ENCODE results near the gene SMPD3.

SMPD3 gene

DNA sequence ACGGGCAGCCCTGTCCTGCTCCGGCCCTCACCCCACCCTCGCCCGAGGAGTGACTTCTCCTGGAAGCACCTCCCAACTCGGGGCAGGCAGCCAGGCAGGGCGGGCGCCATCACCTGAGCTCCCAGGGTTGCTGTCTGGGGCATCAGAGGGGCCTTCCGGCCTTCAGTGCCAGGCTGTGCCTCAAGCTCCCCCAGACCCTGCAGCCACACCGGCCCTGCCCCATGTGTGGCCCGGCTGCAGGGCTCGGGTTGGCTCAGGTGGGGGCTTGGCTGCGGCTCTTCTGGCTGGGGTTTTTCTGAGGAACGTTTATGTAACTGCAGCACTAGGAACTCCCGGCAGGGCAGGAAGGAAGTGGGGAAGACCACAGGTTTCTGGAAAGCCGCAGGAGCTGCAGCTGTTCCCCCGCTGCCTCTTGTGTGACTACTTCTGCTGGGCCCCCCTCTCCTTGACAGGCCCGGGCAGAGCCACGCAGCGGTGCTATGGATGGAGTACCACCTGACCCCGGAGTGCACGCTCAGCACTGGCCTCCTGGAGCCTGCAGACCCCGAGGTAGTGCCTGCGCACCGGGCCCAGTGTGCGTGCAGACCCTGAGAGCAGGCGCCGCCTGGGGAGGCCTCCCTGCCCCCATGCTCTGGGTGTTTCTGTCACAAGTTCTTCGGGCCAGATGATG lies 91.9 kb downstream of the SMPD3 start:
- no peaks in the 10 kb centered on the region for H3K27me3 ChIP-seq (ENCODE audit: control insufficient read depth in 5 of 5, insufficient read depth in 4 of 5, low read length in 5 of 5)
- peaks cover 5 to 81% (median 78%) of the 10 kb centered on the region in 5 donors for H3K36me3 ChIP-seq (ENCODE audit: control insufficient read depth in 5 of 5, insufficient read depth in 5 of 5, low read length in 5 of 5)
- H3K27ac ChIP-seq (ENCODE audit: low read depth, low read length): no peak overlapping the region
- H3K4me3 ChIP-seq (ENCODE audit: low read depth in 1 of 5, low read length in 5 of 5): peak overlapping the region in 1 of 5 donors; percentile 26
- peak overlapping the region in 1 of 5 donors; percentile 11 for H3K9ac ChIP-seq (ENCODE audit: low read length in 5 of 5)
- peaks cover 0 to 36% (median 18%) of the 10 kb centered on the region in 5 donors for H3K4me1 ChIP-seq (ENCODE audit: control insufficient read depth in 5 of 5, insufficient read depth in 5 of 5, low read length in 5 of 5)
- no peaks in the 10 kb centered on the region for H3K9me3 ChIP-seq (ENCODE audit: control insufficient read depth in 5 of 5, low read length in 5 of 5)

DNA sequence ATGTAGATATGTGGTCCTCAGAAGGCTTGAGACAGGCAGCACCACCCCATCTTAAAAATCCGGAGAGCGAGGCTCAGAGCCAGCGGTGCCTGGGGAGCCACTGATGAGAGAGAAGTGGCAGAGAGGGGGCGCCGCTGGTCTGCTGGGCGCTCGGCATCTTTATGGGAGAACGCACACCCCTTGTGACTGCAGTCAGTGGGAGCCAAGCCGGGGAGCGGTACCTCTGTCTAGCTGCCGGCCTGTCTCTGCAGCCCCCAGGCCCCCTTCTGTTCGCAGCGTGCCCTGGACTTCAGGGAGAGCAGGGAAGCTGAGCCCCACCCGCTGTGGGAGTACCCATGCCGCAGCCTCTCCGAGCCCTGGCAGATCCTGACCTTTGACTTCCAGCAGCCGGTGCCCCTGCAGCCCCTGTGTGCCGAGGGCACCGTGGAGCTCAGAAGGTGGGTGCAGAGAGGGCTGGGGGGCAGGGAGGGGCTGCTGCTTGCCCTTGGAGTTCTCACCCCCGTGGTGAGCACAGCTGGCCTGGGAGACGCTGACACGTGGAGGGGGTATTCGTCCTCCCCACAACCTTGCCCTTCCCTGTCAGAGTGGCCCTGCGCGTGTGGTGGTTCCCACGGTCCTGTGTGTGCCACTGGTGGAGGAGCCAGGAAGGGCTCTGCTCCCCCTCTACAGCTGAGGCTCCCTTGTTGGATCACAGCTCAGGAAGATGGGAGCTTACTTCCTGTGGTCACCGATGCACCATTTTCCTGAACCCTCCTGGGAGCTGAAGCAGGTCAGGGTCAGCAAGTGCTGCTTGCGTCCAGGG lies 92.7 kb downstream of the SMPD3 start:
- Histone ChIP-seq H3K36me3 (ENCODE audit: control insufficient read depth in 5 of 5, insufficient read depth in 5 of 5, low read length in 5 of 5) (peaks cover 5 to 88% (median 83%) of the 10 kb centered on the region in 5 donors), H3K27me3 (ENCODE audit: control insufficient read depth in 5 of 5, insufficient read depth in 4 of 5, low read length in 5 of 5) (no peaks in the 10 kb centered on the region), H3K4me1 (ENCODE audit: control insufficient read depth in 5 of 5, insufficient read depth in 5 of 5, low read length in 5 of 5) (peaks cover 0 to 36% (median 15%) of the 10 kb centered on the region in 5 donors), H3K27ac (ENCODE audit: low read depth, low read length) (no peak overlapping the region), H3K9ac (ENCODE audit: low read length in 5 of 5) (peak overlapping the region in 2 of 5 donors; percentile 11 to 37), H3K4me3 (ENCODE audit: low read depth in 1 of 5, low read length in 5 of 5) (peak overlapping the region in 1 of 5 donors; percentile 26), H3K9me3 (ENCODE audit: control insufficient read depth in 5 of 5, low read length in 5 of 5) (no peaks in the 10 kb centered on the region)

DNA sequence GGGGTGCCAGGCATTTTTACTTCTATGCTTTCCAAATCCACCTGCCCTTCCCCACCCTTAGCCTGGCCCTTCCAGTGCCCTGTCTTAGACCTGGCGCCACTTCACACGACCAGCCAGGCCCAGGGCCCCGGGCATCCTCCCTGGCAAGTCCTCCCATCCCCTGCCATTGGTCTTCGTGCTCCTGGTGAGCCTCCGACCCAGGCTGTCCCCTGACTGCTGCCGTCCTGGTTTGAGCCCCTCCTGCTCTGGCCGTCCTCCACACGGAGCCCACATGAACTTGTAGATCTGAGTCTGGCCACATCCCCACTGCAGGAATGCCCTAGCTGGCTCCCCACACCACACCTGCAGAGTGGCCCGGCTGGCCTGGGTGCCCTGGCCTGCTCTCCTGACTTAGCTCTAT lies 93.5 kb downstream of the SMPD3 start:
- Histone ChIP-seq H3K4me3 (ENCODE audit: low read depth in 1 of 5, low read length in 5 of 5) (no peak overlapping the region), H3K36me3 (ENCODE audit: control insufficient read depth in 5 of 5, insufficient read depth in 5 of 5, low read length in 5 of 5) (peaks cover 10 to 96% (median 89%) of the 10 kb centered on the region in 5 donors), H3K4me1 (ENCODE audit: control insufficient read depth in 5 of 5, insufficient read depth in 5 of 5, low read length in 5 of 5) (peaks cover 0 to 36% (median 15%) of the 10 kb centered on the region in 5 donors), H3K27me3 (ENCODE audit: control insufficient read depth in 5 of 5, insufficient read depth in 4 of 5, low read length in 5 of 5) (no peaks in the 10 kb centered on the region), H3K9me3 (ENCODE audit: control insufficient read depth in 5 of 5, low read length in 5 of 5) (no peaks in the 10 kb centered on the region), H3K9ac (ENCODE audit: low read length in 5 of 5) (no peak overlapping the region), H3K27ac (ENCODE audit: low read depth, low read length) (no peak overlapping the region)

DNA sequence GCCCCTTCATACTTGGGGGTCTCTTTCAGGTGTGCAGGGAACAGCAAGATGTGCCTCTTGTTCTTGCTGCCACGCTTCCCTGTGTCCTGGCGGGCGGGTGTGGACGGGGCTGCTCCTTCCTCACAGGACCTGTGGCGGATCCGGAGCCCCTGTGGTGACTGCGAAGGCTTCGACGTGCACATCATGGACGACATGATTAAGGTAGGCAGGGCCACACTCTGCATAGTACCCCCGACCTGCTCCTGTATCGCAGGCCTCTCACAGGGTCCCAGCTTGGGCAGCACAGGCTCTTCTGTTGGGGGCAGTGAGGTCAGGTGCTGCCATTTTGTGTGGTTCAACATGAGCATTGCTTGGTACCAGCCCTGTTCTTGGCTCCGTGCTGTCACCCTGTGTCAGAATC lies 94.9 kb downstream of the SMPD3 start:
- H3K4me3 ChIP-seq (ENCODE audit: low read depth in 1 of 5, low read length in 5 of 5): no peak overlapping the region
- peaks cover 0 to 31% (median 15%) of the 10 kb centered on the region in 5 donors for H3K4me1 ChIP-seq (ENCODE audit: control insufficient read depth in 5 of 5, insufficient read depth in 5 of 5, low read length in 5 of 5)
- no peaks in the 10 kb centered on the region for H3K27me3 ChIP-seq (ENCODE audit: control insufficient read depth in 5 of 5, insufficient read depth in 4 of 5, low read length in 5 of 5)
- no peaks in the 10 kb centered on the region for H3K9me3 ChIP-seq (ENCODE audit: control insufficient read depth in 5 of 5, low read length in 5 of 5)
- no peak overlapping the region for H3K9ac ChIP-seq (ENCODE audit: low read length in 5 of 5)
- no peak overlapping the region for H3K27ac ChIP-seq (ENCODE audit: low read depth, low read length)
- H3K36me3 ChIP-seq (ENCODE audit: control insufficient read depth in 5 of 5, insufficient read depth in 5 of 5, low read length in 5 of 5): peaks cover 10 to 100% (median 95%) of the 10 kb centered on the region in 5 donors

DNA sequence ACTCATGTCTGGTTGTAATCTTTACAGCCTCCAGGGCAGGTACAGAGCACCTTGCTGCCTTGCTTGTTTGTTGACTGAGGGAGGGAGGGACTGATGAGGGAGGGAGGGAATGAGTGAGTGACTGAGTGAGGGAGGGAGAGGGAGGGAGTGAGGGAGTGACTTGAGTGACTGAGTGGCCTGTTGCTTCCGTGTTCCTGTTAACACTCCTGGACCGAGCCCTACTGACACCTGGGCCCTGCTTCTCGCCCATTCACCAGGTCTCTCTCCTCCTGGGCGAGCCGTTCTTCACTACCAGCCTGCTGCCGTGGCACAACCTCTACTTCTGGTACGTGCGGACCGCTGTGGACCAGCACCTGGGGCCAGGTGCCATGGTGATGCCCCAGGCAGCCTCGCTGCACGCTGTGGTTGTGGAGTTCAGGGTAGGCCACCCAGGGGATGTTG lies 96.3 kb downstream of the SMPD3 start:
- no peak overlapping the region for H3K27ac ChIP-seq (ENCODE audit: low read depth, low read length)

DNA sequence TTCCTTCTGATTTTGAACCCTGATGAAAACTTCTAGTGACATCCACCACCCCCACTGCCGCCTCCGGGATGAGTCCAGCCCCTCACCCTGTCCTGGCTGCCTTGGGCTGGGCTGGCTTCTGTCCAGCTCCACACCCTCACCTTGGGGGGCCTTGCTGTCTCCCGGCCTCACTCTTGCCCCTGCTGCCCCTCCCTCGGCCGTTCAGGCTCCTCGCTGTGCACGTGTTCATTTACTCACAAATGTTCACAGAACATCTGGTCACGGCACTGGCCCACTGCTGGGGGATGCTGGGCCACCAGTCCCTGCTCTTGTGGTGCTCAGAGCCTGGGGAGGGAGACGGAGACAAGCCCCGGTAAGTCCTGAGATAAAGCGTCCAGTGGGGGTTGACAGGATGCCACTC lies 96.8 kb downstream of the SMPD3 start:
- H3K4me3 ChIP-seq (ENCODE audit: low read depth in 1 of 5, low read length in 5 of 5): no peak overlapping the region
- peaks cover 10 to 100% (median 97%) of the 10 kb centered on the region in 5 donors for H3K36me3 ChIP-seq (ENCODE audit: control insufficient read depth in 5 of 5, insufficient read depth in 5 of 5, low read length in 5 of 5)
- H3K27ac ChIP-seq (ENCODE audit: low read depth, low read length): no peak overlapping the region
- no peak overlapping the region for H3K9ac ChIP-seq (ENCODE audit: low read length in 5 of 5)
- H3K4me1 ChIP-seq (ENCODE audit: control insufficient read depth in 5 of 5, insufficient read depth in 5 of 5, low read length in 5 of 5): peaks cover 0 to 19% (median 10%) of the 10 kb centered on the region in 5 donors
- H3K27me3 ChIP-seq (ENCODE audit: control insufficient read depth in 5 of 5, insufficient read depth in 4 of 5, low read length in 5 of 5): no peaks in the 10 kb centered on the region
- H3K9me3 ChIP-seq (ENCODE audit: control insufficient read depth in 5 of 5, low read length in 5 of 5): no peaks in the 10 kb centered on the region

More for the DNA sequence above, 96.3 kb downstream of the SMPD3 start:
- Histone ChIP-seq H3K9me3 (ENCODE audit: control insufficient read depth in 5 of 5, low read length in 5 of 5) (no peaks in the 10 kb centered on the region), H3K4me3 (ENCODE audit: low read depth in 1 of 5, low read length in 5 of 5) (no peak overlapping the region), H3K9ac (ENCODE audit: low read length in 5 of 5) (no peak overlapping the region), H3K4me1 (ENCODE audit: control insufficient read depth in 5 of 5, insufficient read depth in 5 of 5, low read length in 5 of 5) (peaks cover 0 to 25% (median 15%) of the 10 kb centered on the region in 5 donors), H3K36me3 (ENCODE audit: control insufficient read depth in 5 of 5, insufficient read depth in 5 of 5, low read length in 5 of 5) (peaks cover 10 to 100% (median 97%) of the 10 kb centered on the region in 5 donors), H3K27me3 (ENCODE audit: control insufficient read depth in 5 of 5, insufficient read depth in 4 of 5, low read length in 5 of 5) (no peaks in the 10 kb centered on the region)

DNA sequence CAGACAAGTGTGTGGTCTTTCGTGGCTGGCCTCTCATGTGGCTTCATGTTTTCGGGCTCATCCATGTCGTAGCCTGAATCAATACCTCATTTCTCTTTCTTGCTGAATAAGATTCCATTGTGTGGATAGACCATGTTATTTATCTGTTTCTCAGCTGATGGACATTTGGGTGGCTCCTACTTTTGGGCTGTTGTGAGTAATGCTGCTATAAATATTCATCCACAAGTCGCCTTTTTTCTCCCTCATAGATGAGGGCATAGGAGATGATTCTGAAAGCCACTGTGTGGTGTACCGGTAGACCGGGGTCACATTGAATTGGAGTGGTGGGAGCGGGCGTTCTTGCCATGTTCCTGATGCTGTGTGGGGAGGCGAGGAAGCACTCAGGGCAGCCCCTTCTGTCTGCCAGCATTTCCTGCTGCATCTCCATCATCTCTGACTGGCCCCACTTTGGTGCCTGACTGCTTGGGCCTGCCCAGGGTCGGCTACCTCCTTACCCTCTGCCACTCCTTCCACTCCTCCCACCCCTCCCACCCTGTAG lies 97.4 kb downstream of the SMPD3 start:
- no peaks in the 10 kb centered on the region for H3K9me3 ChIP-seq (ENCODE audit: control insufficient read depth in 5 of 5, low read length in 5 of 5)
- H3K4me3 ChIP-seq (ENCODE audit: low read depth in 1 of 5, low read length in 5 of 5): no peak overlapping the region
- peaks cover 10 to 100% (median 98%) of the 10 kb centered on the region in 5 donors for H3K36me3 ChIP-seq (ENCODE audit: control insufficient read depth in 5 of 5, insufficient read depth in 5 of 5, low read length in 5 of 5)
- peaks cover 0 to 14% (median 4%) of the 10 kb centered on the region in 5 donors for H3K4me1 ChIP-seq (ENCODE audit: control insufficient read depth in 5 of 5, insufficient read depth in 5 of 5, low read length in 5 of 5)
- no peaks in the 10 kb centered on the region for H3K27me3 ChIP-seq (ENCODE audit: control insufficient read depth in 5 of 5, insufficient read depth in 4 of 5, low read length in 5 of 5)
- no peak overlapping the region for H3K27ac ChIP-seq (ENCODE audit: low read depth, low read length)
- H3K9ac ChIP-seq (ENCODE audit: low read length in 5 of 5): no peak overlapping the region

DNA sequence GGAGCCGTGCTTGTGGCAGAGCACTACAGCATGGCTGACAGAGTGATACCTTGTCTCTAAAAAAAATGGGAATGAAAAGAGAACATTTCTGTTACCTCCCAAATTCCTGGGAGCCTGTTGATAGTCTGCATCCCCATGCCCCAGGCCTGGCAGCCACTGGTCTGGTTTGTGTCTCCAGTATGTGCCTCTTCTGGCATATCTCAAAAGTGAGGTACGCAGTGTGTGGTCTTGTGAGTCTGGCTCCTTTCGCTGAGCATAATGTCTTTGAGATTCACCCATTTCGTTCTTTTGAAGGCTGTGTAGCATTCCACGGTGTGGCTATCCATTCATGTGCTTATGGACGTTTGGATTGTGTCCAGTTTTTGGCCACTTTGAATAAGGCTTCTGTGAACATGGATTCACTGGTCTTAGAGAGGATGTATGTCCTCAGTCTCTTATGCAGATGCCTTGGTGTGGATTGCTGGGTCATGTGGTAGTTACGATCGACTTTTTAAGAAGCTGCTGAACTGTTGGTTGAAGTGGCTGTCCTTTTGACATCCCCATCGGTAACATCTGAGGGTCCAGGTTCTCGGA lies 98.4 kb downstream of the SMPD3 start:
- H3K9ac ChIP-seq (ENCODE audit: low read length in 5 of 5): no peak overlapping the region
- H3K27ac ChIP-seq (ENCODE audit: low read depth, low read length): no peak overlapping the region
- peaks cover 10 to 99% (median 98%) of the 10 kb centered on the region in 5 donors for H3K36me3 ChIP-seq (ENCODE audit: control insufficient read depth in 5 of 5, insufficient read depth in 5 of 5, low read length in 5 of 5)
- H3K27me3 ChIP-seq (ENCODE audit: control insufficient read depth in 5 of 5, insufficient read depth in 4 of 5, low read length in 5 of 5): no peaks in the 10 kb centered on the region
- no peak overlapping the region for H3K4me3 ChIP-seq (ENCODE audit: low read depth in 1 of 5, low read length in 5 of 5)
- H3K9me3 ChIP-seq (ENCODE audit: control insufficient read depth in 5 of 5, low read length in 5 of 5): no peaks in the 10 kb centered on the region
- peaks cover 0 to 12% (median 5%) of the 10 kb centered on the region in 5 donors for H3K4me1 ChIP-seq (ENCODE audit: control insufficient read depth in 5 of 5, insufficient read depth in 5 of 5, low read length in 5 of 5)

DNA sequence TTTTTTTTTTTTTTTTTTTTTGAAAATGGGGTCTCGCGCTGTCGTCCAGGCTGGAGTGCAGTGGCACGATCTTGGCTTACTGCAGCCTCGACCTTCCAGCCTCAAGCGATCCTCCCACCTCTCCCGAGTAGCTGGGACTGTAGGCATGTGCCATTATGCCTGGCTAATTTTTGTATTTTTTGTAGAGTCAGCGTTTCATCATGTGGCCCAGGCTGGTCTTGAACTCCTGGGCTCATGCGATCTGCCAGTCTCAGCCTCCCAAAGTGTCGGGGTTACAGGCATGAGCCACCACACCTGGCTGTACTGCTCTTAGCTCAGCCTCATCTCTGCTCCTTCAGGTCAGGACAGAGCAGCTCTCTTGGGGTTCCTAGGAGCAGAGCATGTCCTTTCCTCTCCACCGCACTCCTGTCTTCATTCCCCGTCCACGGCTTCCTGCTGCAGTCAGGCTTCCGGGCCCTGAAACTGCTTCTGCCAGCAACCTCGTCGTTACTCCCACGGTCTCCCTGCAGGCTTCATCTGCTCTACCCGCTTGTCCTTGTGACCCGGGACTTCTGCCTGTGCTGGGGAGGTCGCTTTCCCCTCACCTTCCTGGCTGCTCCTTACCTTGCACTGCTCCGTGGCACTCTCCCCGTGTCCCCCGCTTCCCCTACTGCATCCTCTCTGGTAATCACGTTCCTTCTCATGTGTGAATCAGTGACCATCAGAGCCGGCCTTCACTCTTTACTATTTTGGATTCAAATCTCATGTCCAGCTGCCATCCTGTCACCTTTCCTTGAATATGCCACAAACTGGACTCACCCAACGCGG lies 99.5 kb downstream of the SMPD3 start:
- H3K9me3 ChIP-seq (ENCODE audit: control insufficient read depth in 5 of 5, low read length in 5 of 5): no peaks in the 10 kb centered on the region
- no peak overlapping the region for H3K4me3 ChIP-seq (ENCODE audit: low read depth in 1 of 5, low read length in 5 of 5)
- H3K27me3 ChIP-seq (ENCODE audit: control insufficient read depth in 5 of 5, insufficient read depth in 4 of 5, low read length in 5 of 5): no peaks in the 10 kb centered on the region
- H3K4me1 ChIP-seq (ENCODE audit: control insufficient read depth in 5 of 5, insufficient read depth in 5 of 5, low read length in 5 of 5): peaks cover 0 to 12% (median 6%) of the 10 kb centered on the region in 5 donors
- no peak overlapping the region for H3K27ac ChIP-seq (ENCODE audit: low read depth, low read length)
- H3K9ac ChIP-seq (ENCODE audit: low read length in 5 of 5): no peak overlapping the region
- H3K36me3 ChIP-seq (ENCODE audit: control insufficient read depth in 5 of 5, insufficient read depth in 5 of 5, low read length in 5 of 5): peaks cover 10 to 93% (median 87%) of the 10 kb centered on the region in 5 donors

Data from subcutaneous abdominal adipose tissue (tissue), 5 donors.